ENCODE data around the gene EXOC3L1.

DNA sequence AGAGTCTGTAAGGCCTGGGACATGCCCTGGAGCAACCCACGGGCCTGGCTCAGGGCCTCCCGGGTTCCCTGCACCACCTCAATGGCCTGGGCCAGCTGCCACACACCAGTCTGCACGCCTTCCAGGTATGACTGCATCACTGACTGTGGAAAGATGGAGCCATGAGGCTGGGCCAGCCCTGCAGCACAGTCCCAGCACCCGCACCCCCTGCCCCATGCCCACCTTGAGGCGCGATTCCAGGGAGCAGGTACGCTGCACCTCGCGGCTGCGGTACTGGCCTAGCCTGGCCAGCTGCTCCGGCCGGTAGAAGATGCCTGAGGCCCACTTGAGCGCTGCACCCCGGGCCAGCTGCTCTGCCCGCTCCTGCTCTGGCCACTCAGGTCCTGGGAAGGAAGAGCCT, 1.1 kb downstream of the EXOC3L1 start:
- no peak for TF ChIP-seq POLR2A (IDR thresholded peaks at IDR 0.05)
- TF ChIP-seq, protein P1, sequence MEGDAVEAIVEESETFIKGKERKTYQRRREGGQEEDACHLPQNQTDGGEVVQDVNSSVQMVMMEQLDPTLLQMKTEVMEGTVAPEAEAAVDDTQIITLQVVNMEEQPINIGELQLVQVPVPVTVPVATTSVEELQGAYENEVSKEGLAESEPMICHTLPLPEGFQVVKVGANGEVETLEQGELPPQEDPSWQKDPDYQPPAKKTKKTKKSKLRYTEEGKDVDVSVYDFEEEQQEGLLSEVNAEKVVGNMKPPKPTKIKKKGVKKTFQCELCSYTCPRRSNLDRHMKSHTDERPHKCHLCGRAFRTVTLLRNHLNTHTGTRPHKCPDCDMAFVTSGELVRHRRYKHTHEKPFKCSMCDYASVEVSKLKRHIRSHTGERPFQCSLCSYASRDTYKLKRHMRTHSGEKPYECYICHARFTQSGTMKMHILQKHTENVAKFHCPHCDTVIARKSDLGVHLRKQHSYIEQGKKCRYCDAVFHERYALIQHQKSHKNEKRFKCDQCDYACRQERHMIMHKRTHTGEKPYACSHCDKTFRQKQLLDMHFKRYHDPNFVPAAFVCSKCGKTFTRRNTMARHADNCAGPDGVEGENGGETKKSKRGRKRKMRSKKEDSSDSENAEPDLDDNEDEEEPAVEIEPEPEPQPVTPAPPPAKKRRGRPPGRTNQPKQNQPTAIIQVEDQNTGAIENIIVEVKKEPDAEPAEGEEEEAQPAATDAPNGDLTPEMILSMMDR (IDR thresholded peaks at IDR 0.05), result no peak
